Right atrium auricular region (tissue), 2 donors: ENCODE measurements around the gene QSOX1. TPM values are rescaled to one million over a fixed set of nuclear protein-coding genes. Genes with fewer than 3 reads are reported as not detected.

Experiments used
- DNase-seq: peaks from one replicate; pipeline ENCODE4 v3.0.0-alpha.2; 2019; ENCODE audit warnings: low spot score
- H3K27ac ChIP-seq, 2 donors: fragments of 200-600 bp; sonication (generic); 1 replicate in 1 of 2; 2 replicates in 1 of 2; pipeline ENCODE4 v1.5.1; 2016 to 2019
- H3K27me3 ChIP-seq, 2 donors: fragments of 200-600 bp; sonication (generic); one replicate each; pipeline versions ENCODE4 v1.5.1 to v1.6.0; 2017 to 2019
- H3K36me3 ChIP-seq: fragments of 200-600 bp; sonication (generic); one replicate; pipeline ENCODE4 v1.5.1; 2016
- H3K4me1 ChIP-seq, 2 donors: fragments of 200-600 bp; sonication (generic); one replicate each; pipeline versions ENCODE4 v1.5.1 to v1.6.0; 2017 to 2019
- H3K4me3 ChIP-seq, 2 donors: fragments of 200-600 bp; sonication (generic); 1 replicate in 1 of 2; 2 replicates in 1 of 2; pipeline ENCODE4 v1.5.1; 2017 to 2019; ENCODE audit warnings: mild to moderate bottlenecking in 1 of 2, moderate library complexity in 1 of 2
- H3K9me3 ChIP-seq, 2 donors: fragments of 200-600 bp; sonication (generic); one replicate each; pipeline ENCODE4 v1.5.1; 2019
- CTCF ChIP-seq, 2 donors: fragments of 200-600 bp; sonication (generic); IDR thresholded peaks; one replicate each; pipeline ENCODE4 v1.5.1; 2019; ENCODE audit warnings: antibody characterized with exemption in 2 of 2
- total RNA-seq, 2 donors: library from RNA; depleted of rRNA; stranded (reverse); fragments of >200 nt; gene quantifications; one replicate each; pipeline ENCODE4 v1.1.0, GENCODE V29; 2016

QSOX1 gene
- total RNA-seq, 2 donors from 2014 or later: 199 to 332 TPM

- Histone ChIP-seq H3K27me3 (no peaks in the 10 kb centered on the region), H3K4me1 (peaks cover 0 to 10% of the 10 kb centered on the region in 2 donors), H3K27ac (no peak overlapping the region), H3K9me3 (no peaks in the 10 kb centered on the region), H3K4me3 (no peak overlapping the region), H3K36me3 (peaks cover 72% of the 10 kb centered on the region)
- no peak for TF ChIP-seq CTCF (IDR thresholded peaks at IDR 0.05)
- DNase-seq: no peak
These were observed 28.1 kb downstream of the QSOX1 start for GRCh38 chr1:180182643-180183311.

- H3K4me3 ChIP-seq: no peak overlapping the region
- H3K36me3 ChIP-seq: peaks cover 79% of the 10 kb centered on the region
- H3K4me1 ChIP-seq: peaks cover 0 to 10% of the 10 kb centered on the region in 2 donors
- H3K27ac ChIP-seq: no peak overlapping the region
- no peak for TF ChIP-seq CTCF (IDR thresholded peaks at IDR 0.05)
- no peaks in the 10 kb centered on the region for H3K9me3 ChIP-seq
- no peak for DNase-seq
- H3K27me3 ChIP-seq: no peaks in the 10 kb centered on the region
These were observed 28.8 kb downstream of the QSOX1 start for GRCh38 chr1:180183426-180183825.

- Histone ChIP-seq H3K36me3 (peaks cover 84% of the 10 kb centered on the region), H3K27ac (no peak overlapping the region), H3K4me1 (peaks cover 0 to 10% of the 10 kb centered on the region in 2 donors), H3K4me3 (no peak overlapping the region), H3K9me3 (no peaks in the 10 kb centered on the region), H3K27me3 (no peaks in the 10 kb centered on the region)
- TF ChIP-seq CTCF (IDR thresholded peaks at IDR 0.05): no peak
- no peak for DNase-seq
These were observed 29.4 kb downstream of the QSOX1 start for GRCh38 chr1:180184041-180184440.

GRCh38 chr1:180185281-180185680 is 30.6 kb downstream of the QSOX1 start:
- no peak for DNase-seq
- H3K36me3 ChIP-seq: peaks cover 90% of the 10 kb centered on the region
- no peak for TF ChIP-seq CTCF (IDR thresholded peaks at IDR 0.05)

GRCh38 chr1:180185971-180186645 is 31.4 kb downstream of the QSOX1 start:
- TF ChIP-seq CTCF (IDR thresholded peaks at IDR 0.05): no peak

More at GRCh38 chr1:180185281-180185680, 30.6 kb downstream of the QSOX1 start:
- Histone ChIP-seq H3K27me3 (no peaks in the 10 kb centered on the region), H3K4me3 (no peak overlapping the region), H3K4me1 (peaks cover 0 to 10% of the 10 kb centered on the region in 2 donors), H3K9me3 (no peaks in the 10 kb centered on the region), H3K27ac (no peak overlapping the region)

More at GRCh38 chr1:180185971-180186645, 31.4 kb downstream of the QSOX1 start:
- H3K27me3 ChIP-seq: no peaks in the 10 kb centered on the region
- DNase-seq: no peak
- H3K27ac ChIP-seq: peak overlapping the region in 1 of 2 donors; percentile 31
- no peak overlapping the region for H3K4me3 ChIP-seq
- peaks cover 99% of the 10 kb centered on the region for H3K36me3 ChIP-seq
- H3K4me1 ChIP-seq: peaks cover 0 to 10% of the 10 kb centered on the region in 2 donors
- no peaks in the 10 kb centered on the region for H3K9me3 ChIP-seq
